Transverse colon (tissue), 4 donors: ENCODE data around the gene RAI1. TPM values are rescaled to one million over a fixed set of nuclear protein-coding genes. Genes with fewer than 3 reads are reported as not detected.

Experiments
- DNase-seq: peaks from one replicate; pipeline ENCODE4 v3.0.0-alpha.2; 2019
- H3K27ac ChIP-seq, 4 donors: fragments of 200-600 bp; sonication (generic); 2 replicates each; pipeline ENCODE4 v1.5.1; 2016 to 2018; ENCODE audit warnings: inconsistent platforms in 4 of 4
- H3K27me3 ChIP-seq: fragments of 200-600 bp; sonication (generic); 2 replicates; pipeline ENCODE4 v1.5.1; 2017; ENCODE audit warnings: inconsistent platforms
- H3K36me3 ChIP-seq, 4 donors: fragments of 200-600 bp; sonication (generic); 2 replicates each; pipeline ENCODE4 v1.5.1; 2017 to 2019; ENCODE audit warnings: inconsistent platforms in 4 of 4
- H3K4me1 ChIP-seq, 4 donors: fragments of 200-600 bp; sonication (generic); 2 replicates each; pipeline ENCODE4 v1.5.1; 2017 to 2020; ENCODE audit warnings: inconsistent platforms in 4 of 4
- H3K4me3 ChIP-seq, 4 donors: fragments of 200-600 bp; sonication (generic); 1 replicate in 1 of 4; 2 replicates in 3 of 4; pipeline versions ENCODE4 v1.5.1 to v1.6.1; 2017 to 2019; ENCODE audit warnings: inconsistent platforms in 4 of 4
- H3K9me3 ChIP-seq, 2 donors: fragments of 200-600 bp; sonication (generic); 2 replicates each; pipeline ENCODE4 v1.5.1; 2017 to 2019; ENCODE audit warnings: inconsistent platforms in 2 of 2
- CTCF ChIP-seq, 5 experiments: fragments of 200-600 bp in 3 of 5; fragments of 450-650 bp in 2 of 5; sonication (generic) in 3 of 5; IDR thresholded peaks; 1 replicate in 2 of 5; 2 replicates in 3 of 5; pipeline ENCODE4 v1.5.1; 2016 to 2017; ENCODE audit warnings: antibody characterized with exemption in 5 of 5, inconsistent platforms in 3 of 5, mild to moderate bottlenecking in 2 of 5, moderate library complexity in 1 of 5
- EP300 ChIP-seq: sonication (generic); formaldehyde crosslinking; IDR thresholded peaks from one replicate; pipeline ENCODE4 v1.6.1; 2017; ENCODE audit warnings: antibody characterized with exemption, low read depth
- POLR2A ChIP-seq: fragments of 450-650 bp; IDR thresholded peaks from one replicate; pipeline ENCODE4 v1.6.1; 2016; ENCODE audit warnings: antibody characterized with exemption, mild to moderate bottlenecking, moderate library complexity
- POLR2AphosphoS5 ChIP-seq, 3 donors: sonication (generic); formaldehyde crosslinking; IDR thresholded peaks; one replicate each; pipeline ENCODE4 v1.6.1; 2016; ENCODE audit warnings: antibody characterized with exemption in 3 of 3
- WGBS, 2 donors: methylation state at CpG; one replicate each; pipeline ENCODE4 v1.1.5; 2018; ENCODE audit warnings: low coverage in 1 of 2; 5-methylcytosine and 5-hydroxymethylcytosine counted together
- in situ Hi-C, 4 donors: fragments of 200-750 bp; cut with MboI; loops; one replicate each; pipeline versions ENCODE4 v1.15.0 to v1.15.1; 2017; ENCODE audit warnings: low sequenced_read_pairs in 3 of 4, low pct_ligation_motif_present in 1 of 4, low pct_unique_long_range_greater_than_20kb in 1 of 4
- intact Hi-C: fragments of 100-400 bp; cut with DNase I; formaldehyde crosslinking; loops from one replicate; pipeline ENCODE4 v1.15.1; 2023; ENCODE audit warnings: low total_unique reads
- total RNA-seq, 4 donors: library from RNA; depleted of rRNA; stranded (reverse); fragments of >200 nt; gene quantifications; one replicate each; pipeline ENCODE4 v1.1.0, GENCODE V29; 2016

RAI1 gene
- total RNA-seq, 4 donors from 2014 or later = 14.1 to 163 (median 34.6) TPM

GRCh38 chr17:17847118-17847689 is 165.9 kb downstream of the RAI1 start:
- Histone ChIP-seq H3K4me1 (peaks cover 16 to 29% (median 18%) of the 10 kb centered on the region in 4 donors), H3K36me3 (no peaks in the 10 kb centered on the region), H3K9me3 (no peaks in the 10 kb centered on the region), H3K27ac (no peak overlapping the region), H3K4me3 (no peak overlapping the region), H3K27me3 (no peaks in the 10 kb centered on the region)
- intact Hi-C loops = no loop called here
- 60 to 83% methylated on average over 1 to 17 of the region's 17 CpGs for WGBS, 2 donors
- DNase-seq = no peak
- in situ Hi-C loops = no loop called here
- TF ChIP-seq POLR2A (no peak), CTCF (IDR thresholded peaks at IDR 0.05) (no peak), EP300 (no peak), POLR2AphosphoS5 (IDR thresholded peaks at IDR 0.05) (no peak)

- Histone ChIP-seq H3K4me3 (no peak overlapping the region), H3K4me1 (peaks cover 16 to 29% (median 18%) of the 10 kb centered on the region in 4 donors), H3K9me3 (no peaks in the 10 kb centered on the region), H3K27me3 (no peaks in the 10 kb centered on the region), H3K27ac (no peak overlapping the region), H3K36me3 (no peaks in the 10 kb centered on the region)
- in situ Hi-C loops (no loop called here), intact Hi-C loops (no loop called here)
- DNase-seq = no peak
- TF ChIP-seq POLR2A (no peak), EP300 (no peak), CTCF (IDR thresholded peaks at IDR 0.05) (no peak), POLR2AphosphoS5 (IDR thresholded peaks at IDR 0.05) (no peak)
- WGBS, 2 donors = 95% methylated on average over 5 of the region's 5 CpGs; no CpG with 5 or more reads in 1 of the 2 donors
Observed at GRCh38 chr17:17847726-17848125, 166.5 kb downstream of the RAI1 start.

- Histone ChIP-seq H3K36me3 (no peaks in the 10 kb centered on the region), H3K4me1 (peaks cover 16 to 29% (median 18%) of the 10 kb centered on the region in 4 donors), H3K27ac (peak overlapping the region; percentile 65 to 82 (median 72)), H3K27me3 (no peaks in the 10 kb centered on the region), H3K4me3 (no peak overlapping the region), H3K9me3 (no peaks in the 10 kb centered on the region)
- intact Hi-C loops (no loop called here), in situ Hi-C loops (no loop called here)
- DNase-seq = no peak
- WGBS, 2 donors = 88 to 95% methylated on average over 1 to 10 of the region's 10 CpGs
- no peak for TF ChIP-seq EP300
- no peak for TF ChIP-seq CTCF (IDR thresholded peaks at IDR 0.05)
- TF ChIP-seq POLR2AphosphoS5 (IDR thresholded peaks at IDR 0.05) = no peak
- TF ChIP-seq POLR2A = no peak
Observed at GRCh38 chr17:17848311-17849082, 167.2 kb downstream of the RAI1 start.

- no peaks in the 10 kb centered on the region for H3K9me3 ChIP-seq
- H3K4me3 ChIP-seq = no peak overlapping the region
- H3K4me1 ChIP-seq = peaks cover 16 to 36% (median 18%) of the 10 kb centered on the region in 4 donors
- DNase-seq = peak; percentile 67
- no peaks in the 10 kb centered on the region for H3K27me3 ChIP-seq
- no peaks in the 10 kb centered on the region for H3K36me3 ChIP-seq
- no peak for TF ChIP-seq POLR2A
- no peak for TF ChIP-seq CTCF (IDR thresholded peaks at IDR 0.05)
- TF ChIP-seq POLR2AphosphoS5 (IDR thresholded peaks at IDR 0.05) = peak in 1 of 3 donors; percentile 25
- no peak for TF ChIP-seq EP300
- in situ Hi-C loops = no loop called here
- peak overlapping the region; percentile 65 to 82 (median 72) for H3K27ac ChIP-seq
- WGBS, 2 donors = 64% methylated on average over 5 of the region's 5 CpGs; no CpG with 5 or more reads in 1 of the 2 donors
- intact Hi-C loops = no loop called here
Observed at GRCh38 chr17:17849147-17849820, 168.0 kb downstream of the RAI1 start.
